ENCODE measurements around the gene CLBA1.
"Not testable (repeated sequence)": the region's sequence is repeated elsewhere in the genome, so short reads cannot be mapped to it uniquely, and the experiment has no call there.

Gene CLBA1

DNA sequence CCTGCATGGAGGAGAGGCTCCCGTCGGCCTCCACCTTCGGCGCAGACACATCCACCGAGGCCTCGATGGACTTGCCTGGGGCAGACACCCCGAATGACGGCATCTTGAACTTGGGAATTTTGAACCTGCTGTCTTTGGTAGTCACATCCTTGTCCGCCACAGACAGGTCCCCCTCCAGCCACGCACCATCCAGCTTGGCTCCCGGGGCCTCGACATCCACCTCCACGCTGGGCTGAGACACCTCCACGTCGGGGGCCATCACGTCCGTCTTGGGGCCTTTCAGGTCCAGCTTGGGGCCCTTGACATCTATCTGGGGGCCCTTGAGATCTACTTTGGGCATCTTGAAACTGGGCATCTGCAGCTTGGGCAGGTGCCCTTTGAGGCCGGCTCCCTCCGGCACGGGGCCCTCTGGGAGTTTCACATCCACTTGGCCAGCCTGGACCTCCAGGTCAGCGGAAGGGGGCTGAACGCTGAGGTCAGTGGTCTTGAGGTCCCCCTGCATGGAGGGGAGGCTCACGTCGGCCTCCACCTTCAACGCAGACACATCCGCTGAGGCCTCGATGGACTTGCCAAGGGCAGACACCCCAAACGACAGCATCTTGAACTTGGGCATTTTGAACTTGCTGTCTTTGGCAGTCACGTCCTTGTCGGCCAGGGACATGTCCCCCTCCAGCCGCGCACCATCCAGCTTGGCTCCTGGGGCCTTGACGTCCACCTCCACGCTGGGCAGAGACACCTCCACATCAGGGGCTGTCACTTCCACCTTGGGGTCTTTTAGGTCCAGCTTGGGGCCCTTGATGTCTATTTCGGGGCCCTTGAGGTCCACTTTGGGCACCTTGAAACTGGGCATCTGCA lies 37.5 kb upstream of the CLBA1 start:
- DNase-seq = not testable (repeated sequence)

DNA sequence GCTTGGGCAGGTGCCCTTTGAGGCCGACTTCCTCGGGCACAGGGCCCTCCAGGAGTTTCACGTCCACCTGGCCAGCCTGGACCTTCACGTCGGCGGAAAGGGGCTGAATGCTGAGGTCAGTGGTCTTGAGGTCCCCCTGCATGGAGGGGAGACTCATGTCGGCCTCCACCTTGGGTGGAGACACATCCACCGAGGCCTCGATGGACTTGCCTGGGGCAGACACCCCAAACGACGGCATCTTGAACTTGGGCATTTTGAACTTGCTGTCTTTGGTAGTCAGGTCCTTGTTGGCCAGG lies 36.9 kb upstream of the CLBA1 start:
- no peak for DNase-seq

DNA sequence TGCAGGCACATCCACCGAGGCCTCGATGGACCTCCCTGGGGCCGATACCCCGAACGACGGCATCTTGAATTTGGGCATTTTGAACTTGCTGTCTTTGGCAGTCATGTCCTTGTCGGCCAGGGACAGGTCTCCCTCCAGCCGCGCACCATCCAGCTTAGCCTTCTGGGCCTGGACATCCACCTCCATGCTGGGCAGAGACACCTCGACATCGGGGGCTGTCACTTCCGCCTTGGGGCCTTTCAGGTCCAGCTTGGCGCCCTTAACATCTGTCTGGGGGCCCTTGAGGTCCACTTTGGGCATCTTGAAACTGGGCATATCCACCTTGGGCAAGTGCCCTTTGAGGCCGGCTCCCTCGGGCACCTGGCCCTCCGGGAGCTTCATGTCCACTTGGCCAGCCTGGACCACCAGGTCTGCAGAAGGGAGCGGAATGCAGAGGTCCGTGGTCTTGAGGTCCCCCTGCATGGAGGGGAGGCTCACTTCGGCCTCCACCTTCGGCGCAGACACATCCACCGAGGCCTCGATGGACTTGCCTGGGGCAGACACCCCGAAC lies 36.1 kb upstream of the CLBA1 start:
- not testable (repeated sequence) for DNase-seq

DNA sequence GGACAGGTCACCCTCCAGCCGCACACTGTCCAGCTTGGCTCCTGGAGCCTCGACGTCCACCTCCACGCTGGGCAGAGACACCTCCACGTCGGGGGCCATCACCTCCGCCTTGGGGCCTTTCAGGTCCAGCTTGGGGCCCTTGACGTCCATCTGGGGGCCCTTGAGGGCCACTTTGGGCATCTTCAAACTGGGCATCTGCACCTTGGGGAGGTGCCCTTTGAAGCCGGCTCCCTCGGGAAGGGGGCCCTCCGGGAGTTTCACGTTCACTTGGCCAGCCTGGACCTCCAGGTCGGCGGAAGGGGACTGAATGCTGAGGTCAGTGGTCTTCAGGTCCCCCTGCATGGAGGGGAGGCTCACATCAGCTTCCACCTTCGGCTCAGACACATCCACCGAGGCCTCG lies 35.6 kb upstream of the CLBA1 start:
- DNase-seq = no peak

DNA sequence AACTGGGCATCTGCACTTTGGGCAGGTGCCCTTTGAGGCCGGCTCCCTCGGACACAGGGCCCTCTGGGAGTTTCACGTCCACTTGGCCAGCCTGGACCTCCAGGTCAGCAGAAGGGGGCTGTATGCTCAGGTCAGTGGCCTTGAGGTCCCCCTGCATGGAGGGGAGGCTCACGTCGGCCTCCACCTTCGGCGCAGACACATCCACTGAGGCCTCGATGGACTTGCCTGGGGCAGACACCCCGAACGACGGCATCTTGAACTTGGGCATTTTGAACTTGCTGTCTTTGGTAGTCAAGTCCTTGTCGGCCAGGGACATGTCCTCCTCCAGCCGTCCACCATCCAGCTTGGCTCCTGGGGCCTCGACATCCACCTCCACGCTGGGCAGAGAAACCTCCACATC lies 34.9 kb upstream of the CLBA1 start:
- not testable (repeated sequence) for DNase-seq

DNA sequence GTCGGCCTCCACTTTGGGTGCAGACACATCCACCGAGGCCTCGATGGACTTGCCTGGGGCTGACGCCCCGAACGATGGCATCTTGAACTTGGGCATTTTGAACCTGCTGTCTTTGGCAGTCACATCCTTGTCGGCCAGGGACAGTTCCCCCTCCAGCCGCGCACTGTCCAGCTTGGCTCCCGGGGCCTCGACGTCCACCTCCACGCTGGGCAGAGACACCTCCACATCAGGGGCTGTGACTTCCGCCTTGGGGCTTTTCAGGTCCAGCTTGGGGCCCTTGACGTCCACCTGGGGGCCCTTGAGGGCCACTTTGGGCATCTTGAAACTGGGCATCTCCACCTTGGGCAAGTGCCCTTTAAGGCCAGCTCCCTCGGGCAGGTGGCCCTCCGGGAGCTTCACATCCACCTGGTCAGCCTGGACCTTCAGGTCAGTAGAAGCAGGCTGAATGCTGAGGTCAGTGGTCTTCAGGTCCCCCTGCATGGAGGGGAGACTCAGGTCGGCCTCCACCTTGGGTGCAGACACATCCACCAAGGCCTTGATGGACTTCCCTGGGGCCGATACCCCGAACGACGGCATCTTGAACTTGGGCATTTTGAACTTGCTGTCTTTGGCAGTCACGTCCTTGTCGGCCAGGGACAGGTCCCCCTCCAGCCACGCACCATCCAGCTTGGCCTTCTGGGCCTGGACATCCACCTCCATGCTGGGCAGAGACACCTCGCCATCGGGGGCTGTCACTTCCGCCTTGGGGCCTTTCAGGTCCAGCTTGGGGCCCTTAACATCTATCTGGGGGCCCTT lies 33.5 kb upstream of the CLBA1 start:
- DNase-seq = not testable (repeated sequence)

DNA sequence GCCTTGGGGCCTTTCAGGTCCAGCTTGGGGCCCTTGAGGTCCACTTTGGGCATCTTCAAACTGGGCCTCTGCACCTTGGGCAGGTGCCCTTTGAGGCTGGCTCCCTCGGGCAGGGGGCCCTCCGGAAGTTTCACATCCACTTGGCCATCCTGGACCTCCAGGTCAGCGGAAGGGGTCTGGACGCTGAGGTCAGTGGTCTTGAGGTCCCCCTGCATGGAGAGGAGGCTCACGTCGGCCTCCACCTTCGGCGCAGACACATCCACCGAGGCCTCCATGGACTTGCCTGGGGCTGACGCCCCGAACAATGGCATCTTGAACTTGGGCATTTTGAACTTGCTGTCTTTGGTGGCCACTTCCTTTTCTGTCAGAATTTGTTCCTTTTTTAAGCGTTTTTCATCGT lies 32.5 kb upstream of the CLBA1 start:
- no peak for DNase-seq

DNA sequence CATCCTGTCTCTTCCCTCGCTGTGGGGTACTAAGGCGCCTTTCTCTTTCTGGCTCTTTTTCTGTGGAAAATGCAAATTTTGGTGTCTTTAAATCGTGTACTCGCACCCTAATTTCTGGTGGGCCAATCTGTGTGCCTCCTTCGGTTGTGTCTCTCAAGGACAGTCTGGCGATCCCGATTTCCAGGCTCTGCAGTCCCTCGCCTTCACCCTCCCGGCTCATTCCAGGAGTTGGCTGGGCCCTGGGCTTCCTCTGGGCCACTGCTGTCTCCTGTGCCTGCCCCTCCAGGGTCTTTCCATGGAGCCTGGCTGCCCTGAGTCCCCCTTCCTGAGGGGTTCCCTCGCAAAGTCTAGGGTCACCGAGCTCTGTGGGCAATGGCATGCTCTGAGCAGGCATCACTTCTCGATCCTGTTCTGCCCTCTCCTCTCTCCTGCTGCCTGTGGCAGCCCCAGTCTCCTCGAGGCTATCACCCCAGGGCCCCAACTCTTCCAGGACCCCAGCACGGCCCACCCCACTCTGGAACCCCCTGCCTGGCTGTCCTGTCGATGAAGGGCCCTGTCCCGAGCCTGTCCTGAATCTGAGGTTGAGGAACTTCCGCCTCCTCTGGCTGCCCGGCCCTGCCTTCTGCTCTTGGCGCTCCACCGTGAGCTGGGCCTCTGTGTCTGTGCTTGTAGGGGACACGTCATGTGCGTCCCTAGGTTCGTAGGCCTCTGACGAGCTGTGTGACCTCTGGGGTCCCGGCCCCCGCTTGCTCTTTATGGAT lies 31.5 kb upstream of the CLBA1 start:
- DNase-seq = no peak

DNA sequence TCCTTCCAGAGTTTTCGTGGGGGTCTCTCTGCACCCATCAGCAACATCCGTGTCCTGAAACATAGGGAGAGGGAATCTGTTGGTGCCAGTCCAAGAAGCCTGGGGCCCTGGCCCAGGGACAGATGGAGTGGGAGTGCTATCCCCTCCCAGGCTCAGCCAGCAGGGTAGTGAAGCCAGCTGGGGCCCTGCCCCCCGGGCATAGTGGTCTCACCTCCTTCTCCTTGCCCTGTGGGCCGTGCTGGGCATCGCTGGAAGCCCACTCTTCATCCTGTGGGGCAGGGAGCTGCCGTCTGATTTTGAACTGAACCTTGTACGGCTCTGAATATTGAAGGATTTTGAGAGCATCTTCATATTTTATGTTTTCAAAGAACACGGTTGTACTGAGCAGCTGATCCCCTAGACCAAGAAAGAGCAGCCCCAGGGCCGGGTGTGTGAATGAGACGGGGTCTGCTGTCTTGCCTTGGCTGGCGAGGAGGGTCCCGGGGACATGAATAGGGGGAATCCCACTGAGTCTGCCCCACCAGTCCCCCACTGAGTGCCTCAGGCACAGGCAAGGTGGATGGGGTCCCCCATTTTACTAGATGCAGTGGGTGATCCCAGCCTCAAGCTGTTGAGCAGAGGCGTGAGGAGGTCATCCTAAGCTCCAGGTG lies 30.7 kb upstream of the CLBA1 start:
- no peak for DNase-seq

DNA sequence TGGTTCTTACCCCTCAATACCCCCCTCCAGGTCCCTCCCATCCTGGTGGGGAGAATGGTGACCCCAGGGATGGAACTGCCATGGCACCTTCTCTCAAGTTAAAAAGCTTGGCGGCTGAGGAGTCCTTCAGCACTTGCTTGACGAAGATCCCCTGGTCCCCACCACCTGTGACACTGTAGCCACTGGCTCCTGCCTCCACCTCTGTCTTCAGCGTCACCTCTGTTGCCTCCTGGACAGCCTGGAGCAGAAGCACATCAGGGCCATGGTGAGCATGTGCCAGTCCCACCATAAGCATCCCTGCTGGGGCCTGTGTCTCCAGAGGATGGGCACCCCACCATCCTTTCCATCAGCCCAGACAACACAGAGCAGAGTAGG lies 30.2 kb upstream of the CLBA1 start:
- no peak for DNase-seq

DNA sequence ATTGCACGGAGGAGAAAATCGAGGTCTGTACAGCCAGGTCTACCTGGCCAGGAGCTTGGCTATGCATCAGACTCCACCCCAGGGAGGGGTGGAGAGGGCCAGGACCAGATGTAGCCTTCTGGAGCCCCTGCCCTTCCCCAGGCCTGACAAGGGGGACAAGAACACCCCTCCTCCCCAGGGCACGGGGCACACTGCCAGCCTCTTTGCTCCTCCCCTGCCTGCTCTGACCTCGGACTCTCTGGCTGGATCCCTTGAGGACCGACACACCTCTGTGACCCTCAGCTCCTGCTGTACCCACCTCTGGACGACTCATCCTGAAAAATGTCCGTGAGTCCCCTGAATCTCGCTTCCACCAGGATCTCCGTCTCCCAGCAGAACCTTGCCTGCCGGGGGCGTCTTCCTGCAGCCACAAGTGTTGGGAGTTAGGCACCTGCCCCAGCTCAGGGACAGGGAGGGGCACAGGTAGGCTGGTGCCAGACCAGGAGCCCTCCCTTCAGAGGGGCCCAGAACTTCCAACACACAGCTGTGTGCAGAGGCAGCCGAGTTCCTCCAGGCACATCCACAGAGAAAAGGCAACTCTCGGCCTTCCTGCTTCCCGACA lies 29.2 kb upstream of the CLBA1 start:
- no peak for DNase-seq

DNA sequence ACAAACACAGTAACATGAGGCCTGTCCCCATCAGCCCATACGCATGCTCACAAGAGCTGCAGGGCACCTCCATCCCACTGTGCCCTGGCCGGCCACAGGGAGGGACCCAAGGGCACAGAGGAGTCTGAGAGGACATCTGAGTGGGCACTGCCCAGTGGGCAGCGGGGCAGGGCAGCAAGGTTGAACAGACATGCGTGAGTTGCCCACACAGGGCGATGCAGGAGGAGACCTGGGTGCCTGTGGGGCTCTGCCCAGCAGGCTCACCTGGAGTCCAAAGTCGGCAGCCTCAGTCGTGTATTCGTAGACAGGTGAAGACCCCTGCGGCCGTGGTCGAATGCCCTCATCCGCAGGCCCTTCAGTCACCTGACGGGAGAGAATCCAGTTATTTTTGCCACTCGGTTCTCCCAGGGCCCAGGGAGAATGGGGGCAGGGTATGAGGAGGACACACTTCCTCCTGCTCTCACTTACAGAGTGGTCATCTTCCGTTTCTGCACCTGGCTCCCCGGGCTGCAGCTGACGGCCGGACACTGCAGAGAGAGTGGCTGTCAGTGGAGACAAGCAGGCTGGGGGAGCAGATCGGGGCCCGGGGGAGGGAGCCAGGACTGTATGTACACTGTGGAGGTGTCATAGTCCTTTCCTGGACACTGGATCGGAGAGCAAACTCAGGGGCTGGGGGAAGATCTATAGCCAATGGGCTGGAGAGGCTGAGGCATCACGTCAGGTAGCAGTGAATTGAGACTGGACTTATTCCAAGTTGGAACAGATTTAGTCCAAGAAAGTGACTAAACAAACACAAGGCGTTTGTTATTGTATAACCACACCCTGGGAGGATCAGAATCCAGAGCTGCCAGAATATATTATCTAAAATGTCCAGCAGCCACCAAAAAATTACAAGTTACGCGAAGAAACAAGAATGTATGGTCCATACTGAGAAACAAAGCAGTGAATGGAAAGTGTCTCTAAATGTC lies 28.2 kb upstream of the CLBA1 start:
- DNase-seq = no peak

DNA sequence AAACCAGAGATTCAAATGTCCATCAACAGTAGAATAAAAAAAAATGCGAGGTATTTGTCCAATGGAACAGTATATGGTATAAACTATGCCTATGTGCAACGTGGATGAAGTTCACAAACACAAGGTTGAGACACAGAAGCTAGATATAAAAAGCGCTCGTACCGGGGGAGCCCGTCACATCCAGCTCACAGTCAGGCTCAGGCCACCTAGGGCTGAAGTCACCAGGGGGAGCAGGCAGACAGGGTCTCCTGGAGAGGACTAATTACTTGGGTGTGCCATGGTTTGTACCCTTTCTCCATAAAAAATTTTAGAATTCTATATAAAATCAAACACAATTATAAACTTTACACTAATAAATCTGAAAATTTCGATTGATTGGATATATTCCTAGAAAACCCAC lies 21.0 kb upstream of the CLBA1 start:
- no peak for DNase-seq

DNA sequence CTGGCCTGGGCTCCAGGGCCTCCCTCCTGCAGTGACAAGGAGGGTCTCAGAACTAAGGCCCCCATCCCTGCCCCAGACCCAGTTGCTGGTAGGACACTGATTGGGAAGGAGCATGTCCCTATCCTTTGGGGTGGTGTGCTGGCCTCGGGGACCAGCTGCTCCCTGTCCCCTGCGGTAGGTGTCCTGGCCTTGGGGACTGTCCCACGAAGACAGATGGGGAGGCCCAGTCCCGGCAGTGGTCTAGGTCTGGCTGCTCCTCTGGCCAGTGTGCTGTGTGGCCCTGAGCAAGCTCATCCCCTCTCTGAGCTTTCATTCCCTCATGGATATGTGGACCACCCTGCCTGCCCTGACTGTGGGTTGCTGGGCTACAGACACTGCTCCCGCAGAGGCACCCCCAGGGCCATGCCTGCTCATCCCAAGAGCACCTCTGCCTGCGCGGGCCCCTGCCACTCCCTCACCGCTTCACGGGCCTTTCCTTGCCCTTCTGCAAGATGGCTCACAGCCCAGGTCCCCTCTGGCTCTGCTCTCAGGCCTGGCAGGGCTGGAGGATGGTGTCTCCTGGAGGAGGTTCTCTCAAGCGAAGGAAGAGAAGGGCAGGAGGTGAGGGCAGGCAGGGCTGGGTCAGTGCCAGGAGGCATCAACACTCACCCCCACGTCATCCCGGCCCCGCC lies 19.9 kb upstream of the CLBA1 start:
- no peak for DNase-seq

DNA sequence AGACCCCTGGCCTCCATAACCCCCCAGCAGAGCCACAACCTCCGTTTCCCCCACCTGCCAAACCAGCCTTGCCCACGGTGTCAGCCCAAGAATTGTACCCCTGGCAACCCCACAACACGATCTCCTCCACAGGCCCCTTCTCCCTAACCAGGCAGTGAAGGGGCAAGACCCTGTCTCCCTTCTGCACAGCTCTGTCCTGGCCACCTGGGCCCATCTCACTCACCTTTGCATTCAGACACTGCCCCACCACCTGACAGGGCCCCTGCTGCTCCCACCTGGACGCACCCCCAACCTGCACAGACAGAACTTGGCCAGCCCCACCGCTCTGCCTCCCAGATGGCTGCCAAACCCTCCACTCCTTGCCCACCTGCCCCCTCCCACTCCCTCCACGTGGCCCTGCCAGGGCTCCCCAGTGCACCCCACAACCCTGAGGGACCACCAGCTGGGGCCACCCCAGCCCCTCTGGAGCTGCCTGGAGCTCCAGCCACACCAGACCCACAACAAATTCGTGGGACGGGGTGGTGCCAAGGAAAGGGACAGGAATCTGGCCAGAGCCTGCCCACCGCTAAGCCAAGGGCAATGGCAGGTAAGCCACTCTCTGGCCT lies 19.2 kb upstream of the CLBA1 start:
- no peak for DNase-seq

DNA sequence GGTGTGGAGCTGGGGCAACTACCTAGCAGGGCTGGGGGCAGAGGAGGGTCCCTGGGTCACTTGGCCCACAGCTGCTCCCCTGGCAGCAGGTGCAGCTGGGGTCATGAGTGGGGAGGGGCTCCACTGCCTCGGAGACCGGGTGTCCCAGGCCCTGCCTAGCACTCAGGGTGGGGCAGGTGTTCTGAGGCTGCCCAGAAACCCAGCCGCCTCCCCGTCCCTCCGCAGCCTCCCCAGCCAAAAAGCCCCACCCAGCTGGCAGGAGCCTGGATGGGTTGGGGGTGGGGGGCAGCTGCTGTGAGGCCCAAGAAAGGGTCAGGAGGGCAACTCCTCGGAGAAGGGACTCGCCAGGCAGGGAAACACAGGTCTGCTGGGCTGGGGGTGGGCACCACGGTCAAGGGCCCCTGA lies 18.6 kb upstream of the CLBA1 start:
- DNase-seq = no peak

DNA sequence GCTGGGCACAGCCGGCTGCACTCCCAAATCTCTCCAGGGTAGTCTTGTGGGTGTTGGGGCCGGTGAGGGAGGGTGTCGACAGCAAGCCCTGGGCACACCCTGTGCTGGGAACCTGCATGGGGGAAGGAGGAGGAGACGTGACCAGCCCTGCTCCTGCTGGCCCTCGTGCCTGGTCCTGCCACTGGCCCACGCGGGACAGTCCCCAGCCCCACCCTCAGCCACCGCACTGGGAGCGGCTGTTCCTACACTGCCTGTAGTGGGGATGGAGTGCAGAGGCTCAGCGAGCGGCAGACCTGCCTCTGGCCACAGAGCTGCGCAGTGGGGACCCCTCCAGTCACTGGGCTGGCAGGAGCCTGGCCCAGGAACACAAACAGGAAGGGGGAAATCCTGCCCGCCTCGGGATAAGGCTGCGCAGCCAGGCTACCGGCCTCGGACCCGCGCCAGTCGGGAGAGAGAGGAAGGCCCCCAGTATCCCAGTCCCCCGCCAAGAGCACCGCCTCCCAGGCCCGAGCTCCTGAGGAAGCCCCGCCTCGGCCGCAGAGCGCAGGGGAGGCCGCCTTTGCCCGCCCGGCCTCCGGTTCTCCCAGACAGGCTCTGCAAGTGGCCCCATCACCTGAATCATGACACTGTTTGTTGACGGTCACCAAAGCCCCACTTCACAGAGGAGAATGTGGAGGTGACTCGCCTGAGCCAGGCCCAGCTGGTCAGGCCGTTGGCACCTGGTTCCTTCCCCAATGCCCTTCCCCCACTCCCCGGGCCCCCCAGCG lies 18.0 kb upstream of the CLBA1 start:
- peak; percentile 80 for DNase-seq

DNA sequence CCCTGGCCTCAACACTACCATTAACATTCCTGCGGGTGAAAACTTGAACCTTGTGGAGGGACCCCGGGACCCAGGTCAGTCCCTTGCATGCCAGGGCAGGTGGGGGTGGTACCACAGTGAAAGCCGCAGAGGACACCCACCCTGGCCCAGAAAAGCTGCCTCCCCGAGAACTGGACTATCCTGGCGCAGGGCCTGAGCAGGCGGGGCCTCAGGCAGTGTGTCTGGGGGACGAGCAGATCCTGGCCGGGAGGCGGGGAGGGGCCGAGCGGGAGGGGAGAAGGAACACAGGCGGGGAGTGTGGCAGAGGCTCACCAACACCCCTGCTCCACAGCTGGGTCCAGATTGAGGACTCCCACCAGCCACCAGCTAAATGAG lies 17.4 kb upstream of the CLBA1 start:
- peak; percentile 86 for DNase-seq

All from right forelimb (tissue), 1 donor.